Measurements from ENCODE around the gene E2F1.

DNA sequence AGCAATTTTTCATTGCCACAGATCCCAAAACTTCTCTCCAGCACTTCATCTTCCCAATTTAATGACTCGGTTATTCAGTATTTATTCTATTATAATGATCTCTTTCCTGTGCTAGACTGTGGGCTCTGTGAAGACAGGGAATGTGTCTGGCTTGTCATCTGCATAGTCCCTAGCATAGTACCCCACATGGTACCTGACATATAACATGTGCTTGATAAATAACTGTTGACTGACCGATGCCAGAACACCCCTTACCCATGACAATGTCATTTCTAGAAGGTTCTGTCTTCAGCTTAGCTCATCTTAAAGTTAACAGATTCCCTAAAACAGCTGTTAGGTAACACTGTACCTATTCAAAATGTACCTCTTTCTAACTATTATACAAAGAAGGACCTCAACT, 30.3 kb upstream of the E2F1 start:
- TF ChIP-seq NR2C2 (CRISPR knock-in tag; IDR thresholded peaks at IDR 0.05): no peak
- TF ChIP-seq, protein P1, sequence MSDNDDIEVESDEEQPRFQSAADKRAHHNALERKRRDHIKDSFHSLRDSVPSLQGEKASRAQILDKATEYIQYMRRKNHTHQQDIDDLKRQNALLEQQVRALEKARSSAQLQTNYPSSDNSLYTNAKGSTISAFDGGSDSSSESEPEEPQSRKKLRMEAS (CRISPR knock-in tag; IDR thresholded peaks at IDR 0.05): no peak
- TF ChIP-seq, protein P2, sequence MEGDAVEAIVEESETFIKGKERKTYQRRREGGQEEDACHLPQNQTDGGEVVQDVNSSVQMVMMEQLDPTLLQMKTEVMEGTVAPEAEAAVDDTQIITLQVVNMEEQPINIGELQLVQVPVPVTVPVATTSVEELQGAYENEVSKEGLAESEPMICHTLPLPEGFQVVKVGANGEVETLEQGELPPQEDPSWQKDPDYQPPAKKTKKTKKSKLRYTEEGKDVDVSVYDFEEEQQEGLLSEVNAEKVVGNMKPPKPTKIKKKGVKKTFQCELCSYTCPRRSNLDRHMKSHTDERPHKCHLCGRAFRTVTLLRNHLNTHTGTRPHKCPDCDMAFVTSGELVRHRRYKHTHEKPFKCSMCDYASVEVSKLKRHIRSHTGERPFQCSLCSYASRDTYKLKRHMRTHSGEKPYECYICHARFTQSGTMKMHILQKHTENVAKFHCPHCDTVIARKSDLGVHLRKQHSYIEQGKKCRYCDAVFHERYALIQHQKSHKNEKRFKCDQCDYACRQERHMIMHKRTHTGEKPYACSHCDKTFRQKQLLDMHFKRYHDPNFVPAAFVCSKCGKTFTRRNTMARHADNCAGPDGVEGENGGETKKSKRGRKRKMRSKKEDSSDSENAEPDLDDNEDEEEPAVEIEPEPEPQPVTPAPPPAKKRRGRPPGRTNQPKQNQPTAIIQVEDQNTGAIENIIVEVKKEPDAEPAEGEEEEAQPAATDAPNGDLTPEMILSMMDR (IDR thresholded peaks at IDR 0.05): no peak
- TF ChIP-seq, protein P3, sequence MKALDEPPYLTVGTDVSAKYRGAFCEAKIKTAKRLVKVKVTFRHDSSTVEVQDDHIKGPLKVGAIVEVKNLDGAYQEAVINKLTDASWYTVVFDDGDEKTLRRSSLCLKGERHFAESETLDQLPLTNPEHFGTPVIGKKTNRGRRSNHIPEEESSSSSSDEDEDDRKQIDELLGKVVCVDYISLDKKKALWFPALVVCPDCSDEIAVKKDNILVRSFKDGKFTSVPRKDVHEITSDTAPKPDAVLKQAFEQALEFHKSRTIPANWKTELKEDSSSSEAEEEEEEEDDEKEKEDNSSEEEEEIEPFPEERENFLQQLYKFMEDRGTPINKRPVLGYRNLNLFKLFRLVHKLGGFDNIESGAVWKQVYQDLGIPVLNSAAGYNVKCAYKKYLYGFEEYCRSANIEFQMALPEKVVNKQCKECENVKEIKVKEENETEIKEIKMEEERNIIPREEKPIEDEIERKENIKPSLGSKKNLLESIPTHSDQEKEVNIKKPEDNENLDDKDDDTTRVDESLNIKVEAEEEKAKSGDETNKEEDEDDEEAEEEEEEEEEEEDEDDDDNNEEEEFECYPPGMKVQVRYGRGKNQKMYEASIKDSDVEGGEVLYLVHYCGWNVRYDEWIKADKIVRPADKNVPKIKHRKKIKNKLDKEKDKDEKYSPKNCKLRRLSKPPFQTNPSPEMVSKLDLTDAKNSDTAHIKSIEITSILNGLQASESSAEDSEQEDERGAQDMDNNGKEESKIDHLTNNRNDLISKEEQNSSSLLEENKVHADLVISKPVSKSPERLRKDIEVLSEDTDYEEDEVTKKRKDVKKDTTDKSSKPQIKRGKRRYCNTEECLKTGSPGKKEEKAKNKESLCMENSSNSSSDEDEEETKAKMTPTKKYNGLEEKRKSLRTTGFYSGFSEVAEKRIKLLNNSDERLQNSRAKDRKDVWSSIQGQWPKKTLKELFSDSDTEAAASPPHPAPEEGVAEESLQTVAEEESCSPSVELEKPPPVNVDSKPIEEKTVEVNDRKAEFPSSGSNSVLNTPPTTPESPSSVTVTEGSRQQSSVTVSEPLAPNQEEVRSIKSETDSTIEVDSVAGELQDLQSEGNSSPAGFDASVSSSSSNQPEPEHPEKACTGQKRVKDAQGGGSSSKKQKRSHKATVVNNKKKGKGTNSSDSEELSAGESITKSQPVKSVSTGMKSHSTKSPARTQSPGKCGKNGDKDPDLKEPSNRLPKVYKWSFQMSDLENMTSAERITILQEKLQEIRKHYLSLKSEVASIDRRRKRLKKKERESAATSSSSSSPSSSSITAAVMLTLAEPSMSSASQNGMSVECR (CRISPR knock-in tag; IDR thresholded peaks at IDR 0.05; ENCODE audit: borderline replicate concordance): no peak
- TF ChIP-seq, protein P4, sequence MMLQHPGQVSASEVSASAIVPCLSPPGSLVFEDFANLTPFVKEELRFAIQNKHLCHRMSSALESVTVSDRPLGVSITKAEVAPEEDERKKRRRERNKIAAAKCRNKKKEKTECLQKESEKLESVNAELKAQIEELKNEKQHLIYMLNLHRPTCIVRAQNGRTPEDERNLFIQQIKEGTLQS (CRISPR knock-in tag; conservative IDR thresholded peaks at IDR 0.05): no peak

All from WTC11 (cell line).